ENCODE results near the gene BANP. TPM values are rescaled to one million over a fixed set of nuclear protein-coding genes. Genes with fewer than 3 reads are reported as not detected.
"Not testable (repeated sequence)": the region's sequence is repeated elsewhere in the genome, so short reads cannot be mapped to it uniquely, and the experiment has no call there.

The BANP gene
- total RNA-seq, 1 donor from 2014 or later = 30.4 TPM

- peak overlapping the region; percentile 50 for H3K27ac Mint-ChIP-seq
- no peaks in the 10 kb centered on the region for H3K9me3 Mint-ChIP-seq
- H3K79me2 ChIP-seq (ENCODE audit: low read depth) = no peaks in the 10 kb centered on the region
- H3K4me1 Mint-ChIP-seq = peaks cover 21% of the 10 kb centered on the region
- no peaks in the 10 kb centered on the region for H4K20me1 ChIP-seq (ENCODE audit: low read depth)
- H2AFZ ChIP-seq (replicated peaks) = no peak overlapping the region
- peak overlapping the region; percentile 30 for H3K4me3 Mint-ChIP-seq
- H3K27me3 ChIP-seq = no peaks in the 10 kb centered on the region
- no peaks in the 10 kb centered on the region for H3F3A ChIP-seq (ENCODE audit: low read depth)
- H3K4me2 ChIP-seq = no peak overlapping the region
- peaks cover 4% of the 10 kb centered on the region for H3K27me3 Mint-ChIP-seq (ENCODE audit: insufficient read depth, low read depth)
- no peak for TF ChIP-seq EZH2phosphoT487 (IDR thresholded peaks at IDR 0.05)
- TF ChIP-seq CTCF (IDR thresholded peaks at IDR 0.05) = no peak
- TF ChIP-seq EZH2 (IDR thresholded peaks at IDR 0.05) = no peak
- no peaks in the 10 kb centered on the region for H3K9me3 ChIP-seq (ENCODE audit: low read depth)
- no peak for DNase-seq (ENCODE audit: low spot score)
- H3K4me3 ChIP-seq = no peak overlapping the region
- no peak overlapping the region for H3K9ac ChIP-seq
- no peak overlapping the region for H3K27ac ChIP-seq
- no peaks in the 10 kb centered on the region for H3K36me3 ChIP-seq
- no peaks in the 10 kb centered on the region for H3K36me3 Mint-ChIP-seq
- peaks cover 12% of the 10 kb centered on the region for H3K4me1 ChIP-seq
These were observed 151.4 kb downstream of the BANP start for GRCh38 chr16:88102597-88102996.

- Histone ChIP-seq H3K79me2 (ENCODE audit: low read depth) (no peaks in the 10 kb centered on the region), H3K4me1 (peaks cover 12% of the 10 kb centered on the region), H3K9ac (no peak overlapping the region), H3K27ac (no peak overlapping the region), H3K4me3 (no peak overlapping the region), H2AFZ (replicated peaks) (no peak overlapping the region), H4K20me1 (ENCODE audit: low read depth) (no peaks in the 10 kb centered on the region), H3K27me3 (no peaks in the 10 kb centered on the region), H3K9me3 (ENCODE audit: low read depth) (no peaks in the 10 kb centered on the region), H3K36me3 (no peaks in the 10 kb centered on the region), H3F3A (ENCODE audit: low read depth) (no peaks in the 10 kb centered on the region), H3K4me2 (no peak overlapping the region)
- Mint-ChIP-seq H3K36me3 (no peaks in the 10 kb centered on the region), H3K4me3 (peak overlapping the region; percentile 30), H3K4me1 (peaks cover 21% of the 10 kb centered on the region), H3K27me3 (ENCODE audit: insufficient read depth, low read depth) (peaks cover 4% of the 10 kb centered on the region), H3K27ac (peak overlapping the region; percentile 50), H3K9me3 (no peaks in the 10 kb centered on the region)
- TF ChIP-seq EZH2phosphoT487 (IDR thresholded peaks at IDR 0.05) (no peak), CTCF (IDR thresholded peaks at IDR 0.05) (no peak), EZH2 (IDR thresholded peaks at IDR 0.05) (no peak)
- no peak for DNase-seq (ENCODE audit: low spot score)
These were observed 151.8 kb downstream of the BANP start for GRCh38 chr16:88103011-88103410.

DNA sequence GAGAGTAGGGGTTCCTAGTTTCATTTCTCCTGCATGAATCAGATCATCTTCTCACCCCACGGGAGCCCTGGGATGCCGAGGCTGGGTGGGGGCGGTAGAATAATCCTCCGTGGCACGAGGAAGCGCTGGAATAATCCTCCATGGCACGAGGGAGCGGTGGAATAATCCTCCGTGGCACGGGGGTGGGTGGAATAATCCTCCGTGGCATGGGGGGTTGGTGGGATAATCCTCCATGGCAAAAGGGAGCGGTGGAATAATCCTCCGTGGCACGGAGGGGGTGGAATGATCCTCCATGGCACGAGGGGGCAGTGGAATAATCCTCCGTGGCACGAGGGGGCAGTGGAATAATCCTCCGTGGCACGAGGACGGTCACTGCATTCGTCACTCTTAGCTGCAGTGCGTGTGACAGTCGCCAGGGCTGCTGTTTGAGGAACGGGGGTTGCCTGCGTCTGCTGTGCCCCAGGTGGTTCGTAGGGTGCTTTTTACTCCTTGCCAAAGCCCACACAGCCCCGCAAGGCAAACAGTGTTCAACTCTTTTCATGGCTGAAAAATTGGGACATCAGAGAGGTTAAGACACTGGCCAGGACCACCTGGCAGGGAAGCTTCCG is 152.5 kb downstream of the BANP start:
- TF ChIP-seq EZH2phosphoT487 (IDR thresholded peaks at IDR 0.05) (no peak), CTCF (IDR thresholded peaks at IDR 0.05) (no peak), EZH2 (IDR thresholded peaks at IDR 0.05) (no peak)
- H3K4me1 ChIP-seq = peaks cover 12% of the 10 kb centered on the region
- H3K27ac ChIP-seq = no peak overlapping the region
- no peak overlapping the region for H3K9ac ChIP-seq
- H3K79me2 ChIP-seq (ENCODE audit: low read depth) = no peaks in the 10 kb centered on the region
- no peaks in the 10 kb centered on the region for H3K36me3 ChIP-seq
- H3K27me3 ChIP-seq = no peaks in the 10 kb centered on the region
- H3K4me3 ChIP-seq = no peak overlapping the region
- H4K20me1 ChIP-seq (ENCODE audit: low read depth) = no peaks in the 10 kb centered on the region
- no peak overlapping the region for H2AFZ ChIP-seq (replicated peaks)
- Mint-ChIP-seq H3K27me3 (ENCODE audit: insufficient read depth, low read depth) (peaks cover 2% of the 10 kb centered on the region), H3K4me3 (no peak overlapping the region), H3K4me1 (peaks cover 21% of the 10 kb centered on the region), H3K9me3 (no peaks in the 10 kb centered on the region), H3K27ac (no peak overlapping the region), H3K36me3 (no peaks in the 10 kb centered on the region)
- no peaks in the 10 kb centered on the region for H3K9me3 ChIP-seq (ENCODE audit: low read depth)
- no peak overlapping the region for H3K4me2 ChIP-seq
- no peaks in the 10 kb centered on the region for H3F3A ChIP-seq (ENCODE audit: low read depth)
- no peak for DNase-seq (ENCODE audit: low spot score)

- not testable (repeated sequence) for H3K4me3 ChIP-seq; DNase-seq (ENCODE audit: low spot score); H3F3A ChIP-seq (ENCODE audit: low read depth); H3K79me2 ChIP-seq (ENCODE audit: low read depth); H3K9ac ChIP-seq; H3K27me3 Mint-ChIP-seq (ENCODE audit: insufficient read depth, low read depth); H3K27ac Mint-ChIP-seq; H3K36me3 ChIP-seq; H4K20me1 ChIP-seq (ENCODE audit: low read depth); H3K9me3 ChIP-seq (ENCODE audit: low read depth); H2AFZ ChIP-seq (replicated peaks); H3K9me3 Mint-ChIP-seq; H3K36me3 Mint-ChIP-seq; H3K27me3 ChIP-seq; H3K4me2 ChIP-seq; H3K27ac ChIP-seq
- H3K4me3 Mint-ChIP-seq = peak overlapping the region; percentile 60
- peaks cover 19% of the 10 kb centered on the region for H3K4me1 Mint-ChIP-seq
- H3K4me1 ChIP-seq = peaks cover 12% of the 10 kb centered on the region
These were observed 153.1 kb downstream of the BANP start for GRCh38 chr16:88104363-88104762.

GRCh38 chr16:88105574-88106140 is 154.4 kb downstream of the BANP start:
- not testable (repeated sequence) for H3K9ac ChIP-seq; DNase-seq (ENCODE audit: low spot score); H2AFZ ChIP-seq (replicated peaks); H3K27me3 Mint-ChIP-seq (ENCODE audit: insufficient read depth, low read depth); H3K36me3 ChIP-seq; H3K9me3 Mint-ChIP-seq; H3F3A ChIP-seq (ENCODE audit: low read depth); H4K20me1 ChIP-seq (ENCODE audit: low read depth); H3K9me3 ChIP-seq (ENCODE audit: low read depth); H3K4me3 ChIP-seq; H3K27ac ChIP-seq; H3K27me3 ChIP-seq; H3K4me3 Mint-ChIP-seq; H3K79me2 ChIP-seq (ENCODE audit: low read depth); H3K36me3 Mint-ChIP-seq; H3K4me2 ChIP-seq; H3K27ac Mint-ChIP-seq
- H3K4me1 ChIP-seq = peaks cover 11% of the 10 kb centered on the region
- peaks cover 21% of the 10 kb centered on the region for H3K4me1 Mint-ChIP-seq

GRCh38 chr16:88106566-88106965 is 155.3 kb downstream of the BANP start:
- H3K4me2 ChIP-seq; H3K27ac Mint-ChIP-seq; H3K9ac ChIP-seq; H4K20me1 ChIP-seq (ENCODE audit: low read depth); H3K4me3 ChIP-seq; H3K27me3 Mint-ChIP-seq (ENCODE audit: insufficient read depth, low read depth); H3K27ac ChIP-seq; H3F3A ChIP-seq (ENCODE audit: low read depth); H3K4me3 Mint-ChIP-seq; H3K9me3 ChIP-seq (ENCODE audit: low read depth); H3K27me3 ChIP-seq; H3K9me3 Mint-ChIP-seq; H2AFZ ChIP-seq (replicated peaks); H3K79me2 ChIP-seq (ENCODE audit: low read depth); H3K4me1 ChIP-seq; H3K36me3 ChIP-seq; DNase-seq (ENCODE audit: low spot score); H3K36me3 Mint-ChIP-seq: not testable (repeated sequence)
- peaks cover 12% of the 10 kb centered on the region for H3K4me1 Mint-ChIP-seq

All from neural progenitor cell (in vitro differentiated cells).